GM12872 (cell line): ENCODE results near the gene AKAIN1.

Experiments
- TF ChIP-seq, protein P1 (sequence below): IDR thresholded peaks from 3 replicates; pipeline ENCODE4 v1.5.1; 2011; ENCODE audit warnings: low read depth, mild to moderate bottlenecking, low read length, moderate library complexity; ENCODE audit not compliant: insufficient read depth

AKAIN1 gene

DNA sequence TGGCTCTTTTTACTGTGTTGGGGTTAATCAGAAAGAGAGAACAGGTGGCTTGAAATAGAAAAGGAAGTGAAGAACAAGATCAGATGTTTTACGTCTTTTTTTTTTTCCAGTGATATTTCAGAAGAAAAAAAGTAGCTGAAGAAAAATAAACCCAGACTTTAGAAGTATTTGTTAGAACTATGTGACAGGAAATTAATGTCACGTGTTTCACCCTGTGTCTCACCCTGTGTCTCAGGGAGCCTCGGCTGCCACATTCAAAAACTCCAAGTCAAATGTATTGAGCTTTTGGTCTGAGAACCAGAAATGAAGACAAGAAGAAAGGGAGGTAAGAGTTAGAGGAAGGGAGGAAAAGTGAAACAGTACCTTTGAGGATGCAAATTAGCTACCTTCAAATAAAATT is 38.0 kb downstream of the AKAIN1 start:
- TF ChIP-seq, protein P1, sequence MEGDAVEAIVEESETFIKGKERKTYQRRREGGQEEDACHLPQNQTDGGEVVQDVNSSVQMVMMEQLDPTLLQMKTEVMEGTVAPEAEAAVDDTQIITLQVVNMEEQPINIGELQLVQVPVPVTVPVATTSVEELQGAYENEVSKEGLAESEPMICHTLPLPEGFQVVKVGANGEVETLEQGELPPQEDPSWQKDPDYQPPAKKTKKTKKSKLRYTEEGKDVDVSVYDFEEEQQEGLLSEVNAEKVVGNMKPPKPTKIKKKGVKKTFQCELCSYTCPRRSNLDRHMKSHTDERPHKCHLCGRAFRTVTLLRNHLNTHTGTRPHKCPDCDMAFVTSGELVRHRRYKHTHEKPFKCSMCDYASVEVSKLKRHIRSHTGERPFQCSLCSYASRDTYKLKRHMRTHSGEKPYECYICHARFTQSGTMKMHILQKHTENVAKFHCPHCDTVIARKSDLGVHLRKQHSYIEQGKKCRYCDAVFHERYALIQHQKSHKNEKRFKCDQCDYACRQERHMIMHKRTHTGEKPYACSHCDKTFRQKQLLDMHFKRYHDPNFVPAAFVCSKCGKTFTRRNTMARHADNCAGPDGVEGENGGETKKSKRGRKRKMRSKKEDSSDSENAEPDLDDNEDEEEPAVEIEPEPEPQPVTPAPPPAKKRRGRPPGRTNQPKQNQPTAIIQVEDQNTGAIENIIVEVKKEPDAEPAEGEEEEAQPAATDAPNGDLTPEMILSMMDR: no peak

DNA sequence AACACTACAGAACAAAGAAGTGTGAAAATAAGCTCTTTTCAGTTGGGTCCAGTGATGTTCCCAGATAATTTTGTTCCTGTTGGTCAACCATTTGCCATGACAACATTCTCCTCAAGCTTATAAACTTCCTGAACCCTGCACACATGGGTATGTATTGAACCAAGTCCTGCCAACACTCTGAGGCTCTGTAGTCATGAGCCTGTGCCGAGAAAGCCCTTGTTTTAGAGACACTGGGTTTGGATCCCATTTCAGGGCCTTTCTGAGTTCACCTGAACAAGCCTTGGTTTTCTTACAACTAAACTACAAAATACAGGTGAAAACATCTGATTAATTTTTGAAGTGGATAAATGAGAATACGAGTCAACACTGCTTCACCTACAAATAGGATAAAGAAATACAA is 38.5 kb downstream of the AKAIN1 start:
- TF ChIP-seq, protein P1: no peak

GRCh38 chr18:5158172-5158571 is 38.9 kb downstream of the AKAIN1 start:
- TF ChIP-seq, protein P1: no peak

GRCh38 chr18:5155907-5156287 is 41.2 kb downstream of the AKAIN1 start:
- TF ChIP-seq, protein P1: no peak

GRCh38 chr18:5155218-5155906 is 41.7 kb downstream of the AKAIN1 start:
- TF ChIP-seq, protein P1: no peak

DNA sequence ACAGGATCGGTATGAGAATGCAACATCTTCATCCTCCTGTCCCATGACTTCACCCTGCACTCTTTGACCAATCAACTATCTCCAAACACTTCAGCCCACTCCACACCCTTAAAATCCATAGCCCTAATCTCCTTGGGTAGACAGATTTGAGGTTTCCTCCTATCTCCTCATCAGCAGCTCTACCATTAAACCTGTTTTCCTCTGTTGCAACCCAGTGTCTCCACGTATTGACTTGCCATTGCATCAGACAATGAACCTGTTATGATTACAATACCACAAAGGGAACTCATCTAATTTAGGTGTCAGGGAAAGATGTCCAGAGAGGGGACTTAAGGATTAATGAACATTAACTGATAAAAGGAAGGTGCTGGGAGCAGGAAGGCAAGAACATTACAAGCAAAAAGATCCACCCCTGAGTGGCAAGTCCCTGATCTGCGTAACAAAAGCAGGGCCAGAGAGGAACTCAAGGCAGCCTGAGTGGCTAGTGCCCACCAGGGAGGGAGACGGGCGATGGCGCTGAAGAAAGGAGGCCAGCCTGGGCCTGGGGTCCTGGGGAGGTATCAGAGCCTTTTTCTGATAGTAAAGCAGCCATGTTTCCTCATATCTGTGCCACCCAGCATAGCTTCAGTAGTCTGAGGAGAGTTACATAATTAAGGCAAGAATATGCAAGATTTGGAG is 44.6 kb downstream of the AKAIN1 start:
- TF ChIP-seq, protein P1: no peak

DNA sequence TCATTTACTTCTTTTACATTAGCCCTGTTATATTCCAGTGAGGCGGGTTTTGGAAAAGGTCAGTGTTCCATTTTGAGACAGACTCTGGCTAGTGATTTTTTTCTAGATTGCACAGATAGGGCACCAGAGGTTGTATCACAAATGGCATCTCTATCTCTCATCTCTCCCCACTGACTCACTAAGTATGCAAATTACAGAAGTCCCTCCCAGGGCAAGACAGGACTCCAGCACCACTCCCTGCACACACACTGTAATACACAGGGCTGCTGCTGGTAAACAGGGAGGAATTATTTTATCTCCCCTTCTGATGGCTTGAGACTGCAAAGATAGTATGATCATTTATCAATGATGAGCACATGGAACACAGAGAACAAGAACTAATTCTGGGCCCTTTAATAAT is 46.2 kb downstream of the AKAIN1 start:
- TF ChIP-seq, protein P1: no peak
